HCT116 (cell line): ENCODE measurements around the gene PAX2. TPM values are rescaled to one million over a fixed set of nuclear protein-coding genes. Genes with fewer than 3 reads are reported as not detected.

ENCODE experiments used
- ATAC-seq: fragments of 200-7000 bp; cut with Tn5 transposase; 2 replicates; pipeline ENCODE4 v1.9.1; 2020; ENCODE audit warnings: mild to moderate bottlenecking, moderate library complexity
- BruUV-seq: library from RNA; stranded (reverse); fragments of 400-500 nt; replicated peaks from 2 replicates; lab custom pipeline; 2021; lab: Mats Ljungman, UMichigan
- CTCF ChIA-PET: fragments of 300-600 bp; sonication (Branson Sonifier 250); formaldehyde crosslinking; loops from one replicate; lab custom pipeline; 2021; ENCODE audit warnings: antibody characterized with exemption; lab: Charles Lee
- POLR2A ChIA-PET: fragments of 300-600, 350-600 bp; sonication (Branson Sonifier 250); formaldehyde crosslinking; loops from one replicate; lab custom pipeline; 2021; ENCODE audit warnings: antibody characterized with exemption; lab: Charles Lee
- RAD21 ChIA-PET, 2 experiments: fragments of 300-600 bp; sonication (Branson Sonifier 250); formaldehyde crosslinking; loops; one replicate each; lab custom pipeline; 2023; ENCODE audit warnings: low total read pairs in 2 of 2; ENCODE audit not compliant: uncharacterized antibody in 2 of 2, unreplicated experiment in 2 of 2, low non-redundant PET in 1 of 2; lab: Charles Lee
- DNase-seq: peaks from one replicate; pipeline ENCODE4 v3.0.0-alpha.2; 2010; ENCODE audit warnings: low read depth, low spot score
- H2AFZ ChIP-seq: fragments of 200-600 bp; shearing (Covaris generic), sonication (generic); 2 replicates; pipeline ENCODE4 v1.6.1; 2017; ENCODE audit warnings: low read depth, mixed run types, mixed read lengths, antibody characterized with exemption, low read length; ENCODE audit not compliant: poor library complexity, severe bottlenecking
- H3K27ac ChIP-seq: 2 replicates; pipeline ENCODE4 v1.5.1; 2012; ENCODE audit warnings: low read depth, low read length
- H3K27me3 ChIP-seq: fragments of 200-600 bp; sonication (generic); 2 replicates; pipeline ENCODE4 v1.6.1; 2016; ENCODE audit warnings: mixed run types, low read length, mixed read lengths; ENCODE audit not compliant: insufficient read depth
- H3K36me3 ChIP-seq, 2 experiments: fragments of 200-500 bp in 1 of 2; fragments of 200-600 bp in 1 of 2; sonication (Bioruptor generic) in 1 of 2; sonication (generic) in 1 of 2; 2 replicates each; pipeline versions ENCODE4 v1.5.1 to v1.6.1; 2014 to 2016; ENCODE audit warnings: low read length in 2 of 2, inconsistent platforms in 1 of 2, mixed read lengths in 1 of 2, mixed run types in 1 of 2; ENCODE audit not compliant: insufficient read depth in 2 of 2, control insufficient read depth in 1 of 2
- H3K4me1 ChIP-seq, 2 experiments: fragments of 200-600 bp in 1 of 2; sonication (generic) in 1 of 2; 2 replicates each; pipeline versions ENCODE4 v1.5.1 to v1.6.1; 2012 to 2017; ENCODE audit warnings: low read length in 2 of 2, inconsistent platforms in 1 of 2, mild to moderate bottlenecking in 1 of 2, mixed read lengths in 1 of 2, mixed run types in 1 of 2, moderate library complexity in 1 of 2; ENCODE audit not compliant: insufficient read depth in 2 of 2, control insufficient read depth in 1 of 2
- H3K4me2 ChIP-seq: fragments of 200-600 bp; sonication (generic); 2 replicates; pipeline ENCODE4 v1.6.1; 2017; ENCODE audit warnings: mixed run types, low read length, mixed read lengths
- H3K4me3 ChIP-seq, 2 experiments: fragments of 200-600 bp in 1 of 2; sonication (generic) in 1 of 2; replicated peaks in 1 of 2; 2 replicates each; pipeline ENCODE4 v1.5.1; 2011 to 2016; ENCODE audit warnings: low read length in 2 of 2, control low read depth in 1 of 2, low read depth in 1 of 2, mild to moderate bottlenecking in 1 of 2, mixed read lengths in 1 of 2, mixed run types in 1 of 2
- H3K79me2 ChIP-seq: fragments of 200-600 bp; sonication (generic); 2 replicates; pipeline ENCODE4 v1.6.1; 2017; ENCODE audit warnings: mild to moderate bottlenecking, mixed run types, low read length, moderate library complexity, mixed read lengths; ENCODE audit not compliant: insufficient read depth
- H3K9ac ChIP-seq: fragments of 200-600 bp; sonication (generic); 2 replicates; pipeline ENCODE4 v1.6.1; 2016; ENCODE audit warnings: low read length, mixed read lengths
- H3K9me2 ChIP-seq: fragments of 200-600 bp; sonication (generic), shearing (Covaris generic); 2 replicates; pipeline ENCODE4 v1.6.1; 2017; ENCODE audit warnings: mixed run types, mild to moderate bottlenecking, moderate library complexity; ENCODE audit not compliant: insufficient read depth
- H3K9me3 ChIP-seq, 2 experiments: fragments of 200-500 bp in 1 of 2; fragments of 200-600 bp in 1 of 2; sonication (Bioruptor generic) in 1 of 2; sonication (generic) in 1 of 2; 2 replicates each; pipeline ENCODE4 v1.6.1; 2014 to 2017; ENCODE audit warnings: low read length in 2 of 2, mixed read lengths in 2 of 2, inconsistent platforms in 1 of 2, low read depth in 1 of 2, mild to moderate bottlenecking in 1 of 2, mixed run types in 1 of 2, moderate library complexity in 1 of 2; ENCODE audit not compliant: control insufficient read depth in 1 of 2, insufficient read depth in 1 of 2
- H4K20me1 ChIP-seq: fragments of 200-600 bp; sonication (generic), shearing (Covaris generic); 2 replicates; pipeline ENCODE4 v1.6.1; 2017; ENCODE audit warnings: mixed run types, mild to moderate bottlenecking, moderate library complexity; ENCODE audit not compliant: insufficient read depth
- CBX3 ChIP-seq: IDR thresholded peaks from 2 replicates; pipeline ENCODE4 v1.6.1; 2012; ENCODE audit warnings: low read depth
- CTCF ChIP-seq, 3 experiments: fragments of 200-600 bp in 1 of 3; sonication (generic) in 1 of 3; IDR thresholded peaks in 2 of 3; conservative IDR thresholded peaks in 1 of 3; 2 replicates each; pipeline ENCODE4 v1.5.1; 2012 to 2017; ENCODE audit warnings: low read depth in 2 of 3, low read length in 2 of 3, antibody characterized with exemption in 1 of 3, borderline replicate concordance in 1 of 3, control low read depth in 1 of 3, mild to moderate bottlenecking in 1 of 3, mixed read lengths in 1 of 3, mixed run types in 1 of 3, moderate library complexity in 1 of 3; ENCODE audit not compliant: insufficient read depth in 1 of 3
- EGR1 ChIP-seq: IDR thresholded peaks from 2 replicates; pipeline ENCODE4 v1.6.1; 2012; ENCODE audit warnings: low read depth
- EZH2 ChIP-seq: fragments of 200-600 bp; sonication (generic); IDR thresholded peaks from 2 replicates; pipeline ENCODE4 v1.6.1; 2017; ENCODE audit warnings: antibody characterized with exemption, mixed run types
- EZH2phosphoT487 ChIP-seq: fragments of 200-600 bp; IDR thresholded peaks from 2 replicates; pipeline ENCODE4 v1.6.1; 2018; ENCODE audit warnings: antibody characterized with exemption, borderline replicate concordance
- FOSL1 ChIP-seq: IDR thresholded peaks from 2 replicates; pipeline ENCODE4 v1.6.1; 2012; ENCODE audit warnings: low read depth
- JUND ChIP-seq: IDR thresholded peaks from 2 replicates; pipeline ENCODE4 v1.6.1; 2012
- POLR2AphosphoS5 ChIP-seq: IDR thresholded peaks from 2 replicates; pipeline ENCODE4 v1.6.1; 2011; ENCODE audit warnings: mild to moderate bottlenecking, low read depth, low read length, moderate library complexity
- RAD21 ChIP-seq: IDR thresholded peaks from 2 replicates; pipeline ENCODE4 v1.6.1; 2012; ENCODE audit warnings: low read depth, mild to moderate bottlenecking
- SRF ChIP-seq: IDR thresholded peaks from 2 replicates; pipeline ENCODE4 v1.6.1; 2012; ENCODE audit warnings: low read depth
- TCF7L2 ChIP-seq: IDR thresholded peaks from 2 replicates; pipeline ENCODE4 v1.7.0; 2011; ENCODE audit warnings: borderline replicate concordance, inconsistent platforms; ENCODE audit not compliant: insufficient read depth, insufficient read length; ENCODE audit errors: extremely low read depth
- ZNF274 ChIP-seq: fragments of 200-500 bp; sonication (Bioruptor generic); IDR thresholded peaks from 2 replicates; pipeline ENCODE4 v1.6.1; 2014; ENCODE audit warnings: mild to moderate bottlenecking, low read depth, low read length, inconsistent platforms
- intact Hi-C: fragments of 100-400 bp; cut with micrococcal nuclease; formaldehyde crosslinking; loops from 2 replicates; pipeline ENCODE4 v1.10.0; 2022
- total RNA-seq: library from RNA; stranded (reverse); gene quantifications from one replicate; pipeline ENCODE4 v1.2.1, GENCODE V29; 2021; ENCODE audit not compliant: unreplicated experiment
- TF ChIP-seq, protein P1 (sequence below): IDR thresholded peaks from 2 replicates; pipeline ENCODE4 v1.6.1; 2012

Gene PAX2
- total RNA-seq, 1 experiment from 2014 or later = 5.0 TPM

- Histone ChIP-seq H3K4me2 (no peak overlapping the region), H4K20me1 (no peaks in the 10 kb centered on the region), H3K9me2 (no peaks in the 10 kb centered on the region), H3K4me1 (peaks cover 3 to 9% of the 10 kb centered on the region in 2 experiments; a peak in 3 of 4 replicates), H2AFZ (no peak overlapping the region), H3K4me3 (no peak overlapping the region), H3K36me3 (no peaks in the 10 kb centered on the region), H3K9me3 (no peaks in the 10 kb centered on the region), H3K9ac (no peak overlapping the region), H3K79me2 (no peaks in the 10 kb centered on the region), H3K27ac (no peak overlapping the region), H3K27me3 (peaks cover 11% of the 10 kb centered on the region; the same call in 1 of the 2 replicates)
- no TSS peak for BruUV-seq
- ChIA-PET RAD21 (no interaction called here), POLR2A (no interaction called here), CTCF (no interaction called here)
- intact Hi-C loops = no loop called here
- DNase-seq = no peak
- no peak for ATAC-seq
- TF ChIP-seq, protein P1, sequence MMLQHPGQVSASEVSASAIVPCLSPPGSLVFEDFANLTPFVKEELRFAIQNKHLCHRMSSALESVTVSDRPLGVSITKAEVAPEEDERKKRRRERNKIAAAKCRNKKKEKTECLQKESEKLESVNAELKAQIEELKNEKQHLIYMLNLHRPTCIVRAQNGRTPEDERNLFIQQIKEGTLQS = no peak
- TF ChIP-seq ZNF274 = no peak
- no peak for TF ChIP-seq EGR1
- TF ChIP-seq EZH2phosphoT487 = no peak
- TF ChIP-seq POLR2AphosphoS5 = no peak
- no peak for TF ChIP-seq SRF
- no peak for TF ChIP-seq EZH2
- no peak for TF ChIP-seq FOSL1
- TF ChIP-seq CBX3 = no peak
- no peak for TF ChIP-seq TCF7L2
- no peak for TF ChIP-seq JUND
- TF ChIP-seq CTCF (IDR thresholded peaks at IDR 0.05 in 2 of 3, conservative IDR thresholded peaks at IDR 0.05 in 1 of 3; ENCODE audit: borderline replicate concordance in 1 of 3, insufficient read depth in 1 of 3, low read depth in 2 of 3, low read length in 2 of 3) = no peak
- TF ChIP-seq RAD21 = no peak
These were observed 31.3 kb downstream of the PAX2 start for GRCh38 chr10:100776671-100777070.
